BE2C (cell line): ENCODE results near the gene PRKN.
A peak's percentile ranks its signal among the peaks of the same experiment; 100 is the strongest.

Experiments
- DNase-seq: peaks from one replicate; pipeline ENCODE4 v3.0.0-alpha.2; 2020
- H3K27me3 ChIP-seq: fragments of 250-450 bp; sonication (Bioruptor Pico); 2 replicates; pipeline ENCODE4 v1.5.1; 2020; ENCODE audit warnings: mild to moderate bottlenecking
- H3K36me3 ChIP-seq: fragments of 250-450 bp; sonication (Bioruptor Pico); 2 replicates; pipeline ENCODE4 v1.5.1; 2020; ENCODE audit warnings: mild to moderate bottlenecking
- H3K4me1 ChIP-seq: fragments of 250-450 bp; sonication (Bioruptor Pico); 2 replicates; pipeline ENCODE4 v1.5.1; 2020
- H3K4me3 ChIP-seq: 2 replicates; pipeline ENCODE4 v1.5.1; 2011; ENCODE audit warnings: low read depth, low read length
- H3K9me3 ChIP-seq: fragments of 250-450 bp; sonication (Bioruptor Pico); 2 replicates; pipeline ENCODE4 v1.5.1; 2020
- TF ChIP-seq, protein P1 (sequence below): IDR thresholded peaks from 2 replicates; pipeline ENCODE4 v1.5.1; 2012; ENCODE audit warnings: mild to moderate bottlenecking, low read depth, low read length

The PRKN gene

DNA sequence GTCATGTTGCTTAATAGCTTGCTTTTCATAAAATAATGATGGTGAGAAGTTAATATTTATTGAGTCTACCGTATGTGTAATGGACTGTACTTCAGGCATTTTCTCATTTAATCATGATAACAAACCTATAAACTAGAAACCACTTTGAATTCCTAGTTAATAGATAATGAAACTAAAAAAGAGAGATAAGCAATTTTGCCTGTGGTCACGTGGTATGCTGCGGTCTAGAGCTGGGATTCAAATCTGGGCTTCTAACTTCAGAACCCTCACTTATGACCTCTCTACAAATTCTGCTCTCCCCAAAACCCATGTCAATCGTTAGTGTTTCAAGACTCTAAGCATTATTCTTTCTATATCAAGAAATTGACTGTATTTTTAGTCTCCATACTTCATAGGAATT lies 700.7 kb downstream of the PRKN start:
- H3K27me3 ChIP-seq: no peaks in the 10 kb centered on the region
- H3K36me3 ChIP-seq: no peaks in the 10 kb centered on the region
- TF ChIP-seq, protein P1, sequence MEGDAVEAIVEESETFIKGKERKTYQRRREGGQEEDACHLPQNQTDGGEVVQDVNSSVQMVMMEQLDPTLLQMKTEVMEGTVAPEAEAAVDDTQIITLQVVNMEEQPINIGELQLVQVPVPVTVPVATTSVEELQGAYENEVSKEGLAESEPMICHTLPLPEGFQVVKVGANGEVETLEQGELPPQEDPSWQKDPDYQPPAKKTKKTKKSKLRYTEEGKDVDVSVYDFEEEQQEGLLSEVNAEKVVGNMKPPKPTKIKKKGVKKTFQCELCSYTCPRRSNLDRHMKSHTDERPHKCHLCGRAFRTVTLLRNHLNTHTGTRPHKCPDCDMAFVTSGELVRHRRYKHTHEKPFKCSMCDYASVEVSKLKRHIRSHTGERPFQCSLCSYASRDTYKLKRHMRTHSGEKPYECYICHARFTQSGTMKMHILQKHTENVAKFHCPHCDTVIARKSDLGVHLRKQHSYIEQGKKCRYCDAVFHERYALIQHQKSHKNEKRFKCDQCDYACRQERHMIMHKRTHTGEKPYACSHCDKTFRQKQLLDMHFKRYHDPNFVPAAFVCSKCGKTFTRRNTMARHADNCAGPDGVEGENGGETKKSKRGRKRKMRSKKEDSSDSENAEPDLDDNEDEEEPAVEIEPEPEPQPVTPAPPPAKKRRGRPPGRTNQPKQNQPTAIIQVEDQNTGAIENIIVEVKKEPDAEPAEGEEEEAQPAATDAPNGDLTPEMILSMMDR: no peak
- no peak overlapping the region for H3K4me3 ChIP-seq
- H3K4me1 ChIP-seq: no peaks in the 10 kb centered on the region
- no peak for DNase-seq
- no peaks in the 10 kb centered on the region for H3K9me3 ChIP-seq

DNA sequence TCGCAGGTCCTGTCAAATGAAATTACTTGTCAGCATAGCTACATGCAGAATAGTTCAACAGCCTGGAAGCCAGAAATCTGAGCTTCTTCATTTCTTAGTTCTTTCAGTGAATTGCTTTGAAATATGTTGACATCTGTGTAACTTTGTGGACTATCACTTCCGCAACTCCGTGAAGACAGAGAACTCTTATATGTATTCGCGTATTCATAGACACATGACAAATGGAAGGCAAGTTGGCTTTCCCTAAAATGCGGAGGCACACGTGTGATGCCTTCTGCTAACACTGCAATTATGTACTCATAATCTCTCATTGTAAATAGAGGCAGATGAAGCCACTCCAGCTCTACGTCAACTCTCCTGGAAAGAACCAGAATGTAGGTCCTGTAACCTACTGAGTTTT lies 701.5 kb downstream of the PRKN start:
- H3K27me3 ChIP-seq: no peaks in the 10 kb centered on the region
- no peak for DNase-seq
- TF ChIP-seq, protein P1: no peak
- no peak overlapping the region for H3K4me3 ChIP-seq
- no peaks in the 10 kb centered on the region for H3K4me1 ChIP-seq
- no peaks in the 10 kb centered on the region for H3K36me3 ChIP-seq
- no peaks in the 10 kb centered on the region for H3K9me3 ChIP-seq

DNA sequence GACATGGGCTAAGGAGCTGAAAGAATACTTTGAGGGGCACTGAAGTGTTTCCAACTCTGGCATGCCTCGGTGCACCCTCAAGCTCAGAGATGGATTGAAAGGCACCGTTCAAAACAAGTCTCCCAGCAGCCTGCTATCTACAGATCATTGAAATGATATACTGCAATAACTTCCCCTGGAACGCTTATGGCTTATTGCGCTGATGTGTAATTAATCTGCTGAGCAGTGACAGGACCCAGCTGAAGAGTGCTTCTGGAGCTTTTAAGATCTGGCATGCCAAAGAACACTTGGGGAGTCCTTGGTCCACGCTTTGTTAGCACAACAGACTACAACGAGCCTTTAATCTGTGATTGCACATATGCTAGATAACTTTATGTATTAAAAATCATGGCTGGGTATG lies 708.2 kb downstream of the PRKN start:
- TF ChIP-seq, protein P1: no peak
- no peaks in the 10 kb centered on the region for H3K27me3 ChIP-seq
- H3K36me3 ChIP-seq: no peaks in the 10 kb centered on the region
- DNase-seq: no peak
- no peaks in the 10 kb centered on the region for H3K9me3 ChIP-seq
- H3K4me1 ChIP-seq: no peaks in the 10 kb centered on the region; the same call in 1 of the 2 replicates
- H3K4me3 ChIP-seq: no peak overlapping the region

DNA sequence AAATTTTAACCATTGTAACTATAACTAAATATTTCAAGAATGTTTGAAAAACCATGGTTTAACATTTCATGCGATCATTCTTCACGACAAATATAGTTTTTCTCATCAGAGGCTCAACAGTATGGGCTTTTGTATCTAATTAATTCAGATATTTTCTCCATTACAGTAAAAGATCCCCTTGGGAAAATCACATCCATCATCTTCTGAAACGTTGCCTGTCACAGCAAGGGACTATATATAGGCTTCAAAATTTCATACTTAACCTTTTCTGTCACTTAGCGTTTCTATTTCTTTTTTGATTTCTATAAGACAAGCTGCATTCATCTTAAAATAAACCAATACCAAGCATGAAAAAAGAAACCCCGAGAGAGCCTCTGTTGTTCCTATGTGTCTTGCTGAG lies 710.0 kb downstream of the PRKN start:
- H3K36me3 ChIP-seq: no peaks in the 10 kb centered on the region
- TF ChIP-seq, protein P1: no peak
- no peaks in the 10 kb centered on the region for H3K9me3 ChIP-seq
- H3K4me1 ChIP-seq: no peaks in the 10 kb centered on the region; the same call in 1 of the 2 replicates
- DNase-seq: no peak
- H3K27me3 ChIP-seq: no peaks in the 10 kb centered on the region
- no peak overlapping the region for H3K4me3 ChIP-seq

DNA sequence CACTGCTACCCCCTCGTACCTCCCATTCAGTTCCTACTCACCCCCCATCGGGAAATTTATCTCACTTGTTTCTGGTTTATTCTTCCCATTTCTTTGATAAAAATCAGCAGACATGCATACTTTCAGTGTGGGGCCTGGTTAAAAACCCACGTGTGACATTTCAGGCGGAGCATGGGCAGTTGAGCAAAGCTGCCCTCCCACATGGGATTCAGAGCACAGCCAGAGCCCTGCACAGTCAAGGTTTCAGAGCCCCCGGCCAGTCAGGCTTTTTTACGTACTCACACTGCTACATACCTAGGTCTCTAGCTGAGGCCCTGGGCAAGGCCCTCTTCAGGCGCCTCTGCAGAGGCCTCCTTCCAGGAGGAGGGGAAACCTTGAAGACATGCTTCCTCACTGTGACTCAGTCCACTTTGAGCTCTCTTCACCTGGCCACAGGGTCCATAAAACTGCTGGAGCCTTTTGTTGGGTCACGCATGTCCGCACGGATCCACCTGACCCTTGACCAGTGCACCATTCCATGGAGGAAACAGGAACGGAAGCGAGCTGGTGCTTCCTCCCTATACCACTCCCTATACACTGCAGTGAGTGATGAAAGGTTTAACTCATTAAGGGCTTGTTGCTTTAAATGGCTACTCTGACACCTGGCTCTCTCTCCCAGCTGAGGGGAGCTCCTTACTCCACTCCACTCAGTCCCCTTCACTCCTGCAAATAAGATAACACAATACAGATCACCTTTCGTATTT lies 713.3 kb downstream of the PRKN start:
- Histone ChIP-seq H3K36me3 (no peaks in the 10 kb centered on the region), H3K27me3 (no peaks in the 10 kb centered on the region), H3K4me3 (no peak overlapping the region), H3K4me1 (no peaks in the 10 kb centered on the region; the same call in 1 of the 2 replicates), H3K9me3 (no peaks in the 10 kb centered on the region)
- TF ChIP-seq, protein P1: no peak
- peak; percentile 50 for DNase-seq

DNA sequence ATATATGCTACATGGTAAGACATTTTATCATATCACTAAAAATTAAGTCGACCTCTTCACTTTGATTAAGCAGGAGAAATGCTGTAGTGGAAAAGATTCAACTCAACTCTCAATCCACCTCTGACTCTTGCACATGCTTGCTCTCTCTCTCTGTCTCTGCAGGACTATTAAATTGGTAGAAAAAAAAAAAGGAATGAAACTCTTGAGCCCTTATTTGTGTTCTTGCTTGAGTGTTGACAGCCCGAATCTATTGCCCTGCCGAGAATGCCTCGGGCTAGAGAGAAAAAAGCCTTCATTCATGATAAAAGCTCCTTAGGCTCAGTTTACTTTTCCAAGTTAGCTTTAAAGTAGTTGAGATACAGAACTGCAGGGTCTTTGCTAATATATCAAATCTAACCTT lies 722.2 kb downstream of the PRKN start:
- Histone ChIP-seq H3K4me3 (no peak overlapping the region), H3K9me3 (no peaks in the 10 kb centered on the region), H3K27me3 (no peaks in the 10 kb centered on the region), H3K4me1 (no peaks in the 10 kb centered on the region), H3K36me3 (no peaks in the 10 kb centered on the region)
- DNase-seq: no peak
- TF ChIP-seq, protein P1: no peak
